Measurements from ENCODE around the gene ACIN1. TPM values are rescaled to one million over a fixed set of nuclear protein-coding genes. Genes with fewer than 3 reads are reported as not detected.

ACIN1 gene
- total RNA-seq, 6 donors from 2014 or later: 91.1 to 350 (median 139) TPM

GRCh38 chr14:23085458-23085857 is 9.5 kb downstream of the ACIN1 start:
- Histone ChIP-seq H3K27me3 (no peaks in the 10 kb centered on the region), H3K4me1 (peaks cover 5 to 11% (median 9%) of the 10 kb centered on the region in 4 donors), H3K36me3 (peaks cover 49 to 100% (median 90%) of the 10 kb centered on the region in 4 donors), H3K4me3 (no peak overlapping the region), H3K27ac (no peak overlapping the region), H3K9me3 (no peaks in the 10 kb centered on the region)
- 72 to 74% methylated on average over 3 of the region's 3 CpGs for WGBS, 2 donors
- TF ChIP-seq CTCF (IDR thresholded peaks at IDR 0.05) (no peak), POLR2A (IDR thresholded peaks at IDR 0.05) (no peak), POLR2AphosphoS5 (IDR thresholded peaks at IDR 0.05) (no peak), EP300 (IDR thresholded peaks at IDR 0.05) (no peak)
- DNase-seq (no peak), ATAC-seq (ENCODE audit: low FRiP score in 2 of 2) (no peak)

- Histone ChIP-seq H3K27ac (peak overlapping the region in 1 of 4 donors; percentile 17), H3K4me1 (peaks cover under 1 to 8% (median 4%) of the 10 kb centered on the region in 4 donors), H3K9me3 (no peaks in the 10 kb centered on the region), H3K4me3 (no peak overlapping the region), H3K36me3 (peaks cover 57 to 100% (median 87%) of the 10 kb centered on the region in 4 donors), H3K27me3 (no peaks in the 10 kb centered on the region)
- ATAC-seq (ENCODE audit: low FRiP score in 2 of 2) (no peak), DNase-seq (no peak)
- WGBS, 2 donors: 58 to 83% methylated on average over 1 of the region's 1 CpG
- TF ChIP-seq POLR2AphosphoS5 (IDR thresholded peaks at IDR 0.05) (no peak), CTCF (IDR thresholded peaks at IDR 0.05) (no peak), EP300 (IDR thresholded peaks at IDR 0.05) (no peak), POLR2A (IDR thresholded peaks at IDR 0.05) (no peak)
Measured at GRCh38 chr14:23080474-23080873, 14.5 kb downstream of the ACIN1 start.

- no peak for TF ChIP-seq EP300 (IDR thresholded peaks at IDR 0.05)
- TF ChIP-seq POLR2A (IDR thresholded peaks at IDR 0.05): no peak
- no peak for TF ChIP-seq CTCF (IDR thresholded peaks at IDR 0.05)
- no peak for DNase-seq
- Histone ChIP-seq H3K4me3 (no peak overlapping the region), H3K27ac (peak overlapping the region in 2 of 4 donors; percentile 53 to 65), H3K36me3 (peaks cover 62 to 100% (median 84%) of the 10 kb centered on the region in 4 donors), H3K4me1 (peaks cover 0 to 8% (median 4%) of the 10 kb centered on the region in 4 donors), H3K27me3 (no peaks in the 10 kb centered on the region), H3K9me3 (no peaks in the 10 kb centered on the region)
- no peak for ATAC-seq (ENCODE audit: low FRiP score in 2 of 2)
- WGBS, 2 donors: 81 to 85% methylated on average over 2 of the region's 2 CpGs
Measured at GRCh38 chr14:23079716-23080115, 15.2 kb downstream of the ACIN1 start.

- peak in 1 of 2 donors; percentile 80 for DNase-seq
- Histone ChIP-seq H3K4me3 (no peak overlapping the region), H3K4me1 (peaks cover 0 to 8% (median 4%) of the 10 kb centered on the region in 4 donors), H3K9me3 (no peaks in the 10 kb centered on the region), H3K27me3 (no peaks in the 10 kb centered on the region), H3K36me3 (peaks cover 68 to 100% (median 81%) of the 10 kb centered on the region in 4 donors), H3K27ac (peak overlapping the region; percentile 28 to 65 (median 52))
- WGBS, 2 donors: 35 to 52% methylated on average over 2 of the region's 2 CpGs
- peak; percentile 74 to 98 for ATAC-seq (ENCODE audit: low FRiP score in 2 of 2)
- no peak for TF ChIP-seq CTCF (IDR thresholded peaks at IDR 0.05)
- TF ChIP-seq POLR2AphosphoS5 (IDR thresholded peaks at IDR 0.05): peak; percentile 34 to 55
- peak in 1 of 4 donors; percentile 69 for TF ChIP-seq EP300 (IDR thresholded peaks at IDR 0.05)
- TF ChIP-seq POLR2A (IDR thresholded peaks at IDR 0.05): peak in 1 of 4 donors; percentile 38
Measured at GRCh38 chr14:23078692-23079116, 16.2 kb downstream of the ACIN1 start.

- ATAC-seq (ENCODE audit: low FRiP score in 2 of 2): no peak
- H3K4me1 ChIP-seq: peaks cover 0 to 8% (median 4%) of the 10 kb centered on the region in 4 donors
- no peaks in the 10 kb centered on the region for H3K9me3 ChIP-seq
- H3K36me3 ChIP-seq: peaks cover 63 to 100% (median 80%) of the 10 kb centered on the region in 4 donors
- no peaks in the 10 kb centered on the region for H3K27me3 ChIP-seq
- H3K27ac ChIP-seq: peak overlapping the region; percentile 10 to 65 (median 40)
- H3K4me3 ChIP-seq: no peak overlapping the region
- DNase-seq: no peak
- no peak for TF ChIP-seq POLR2A (IDR thresholded peaks at IDR 0.05)
- no peak for TF ChIP-seq CTCF (IDR thresholded peaks at IDR 0.05)
- TF ChIP-seq POLR2AphosphoS5 (IDR thresholded peaks at IDR 0.05): no peak
- TF ChIP-seq EP300 (IDR thresholded peaks at IDR 0.05): no peak
- 87 to 90% methylated on average over 5 of the region's 5 CpGs for WGBS, 2 donors
Measured at GRCh38 chr14:23077962-23078361, 17.0 kb downstream of the ACIN1 start.

All from upper lobe of left lung (tissue), 6 donors.